ENCODE measurements around the gene FUNDC2.
"Not testable (repeated sequence)": the region's sequence is repeated elsewhere in the genome, so short reads cannot be mapped to it uniquely, and the experiment has no call there.

DNA sequence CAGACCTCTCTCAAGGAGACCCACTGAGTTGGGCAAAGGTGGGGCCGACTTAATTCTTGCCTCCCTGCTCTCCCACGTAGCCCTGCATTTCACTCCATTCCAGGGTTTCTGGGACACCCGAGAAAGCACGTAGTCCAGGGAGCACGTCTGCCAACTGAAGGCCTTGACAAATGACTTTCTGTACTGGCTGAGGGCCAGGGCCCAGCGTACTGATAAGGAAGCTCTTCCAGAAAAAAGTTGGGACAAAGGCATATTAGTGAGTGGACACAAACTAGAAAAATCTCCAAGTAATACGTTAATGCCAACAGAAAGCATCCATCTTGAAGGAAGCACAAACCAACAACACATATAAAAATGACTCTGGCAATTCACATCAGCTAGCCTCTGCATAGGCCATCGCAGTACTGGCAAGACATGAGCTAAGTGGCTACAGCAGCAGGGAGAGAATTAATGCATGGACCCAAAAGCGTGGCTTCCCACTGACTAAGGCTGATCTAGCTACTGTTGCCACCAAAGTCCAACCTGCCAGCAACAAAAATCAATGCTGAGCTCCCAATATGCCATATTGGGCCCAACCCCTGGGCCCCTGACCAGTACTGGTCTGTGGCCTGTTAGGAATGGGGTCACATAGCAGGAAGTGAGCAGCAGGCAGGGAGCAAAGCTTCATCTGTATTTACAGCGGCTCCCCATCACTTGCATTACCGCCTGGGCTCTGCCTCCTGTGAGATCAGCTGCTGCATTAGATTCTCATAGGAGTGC is 19.6 kb upstream of the FUNDC2 start:
- not testable (repeated sequence) for TF ChIP-seq POLR2A (IDR thresholded peaks at IDR 0.05)
- TF ChIP-seq, protein P1, sequence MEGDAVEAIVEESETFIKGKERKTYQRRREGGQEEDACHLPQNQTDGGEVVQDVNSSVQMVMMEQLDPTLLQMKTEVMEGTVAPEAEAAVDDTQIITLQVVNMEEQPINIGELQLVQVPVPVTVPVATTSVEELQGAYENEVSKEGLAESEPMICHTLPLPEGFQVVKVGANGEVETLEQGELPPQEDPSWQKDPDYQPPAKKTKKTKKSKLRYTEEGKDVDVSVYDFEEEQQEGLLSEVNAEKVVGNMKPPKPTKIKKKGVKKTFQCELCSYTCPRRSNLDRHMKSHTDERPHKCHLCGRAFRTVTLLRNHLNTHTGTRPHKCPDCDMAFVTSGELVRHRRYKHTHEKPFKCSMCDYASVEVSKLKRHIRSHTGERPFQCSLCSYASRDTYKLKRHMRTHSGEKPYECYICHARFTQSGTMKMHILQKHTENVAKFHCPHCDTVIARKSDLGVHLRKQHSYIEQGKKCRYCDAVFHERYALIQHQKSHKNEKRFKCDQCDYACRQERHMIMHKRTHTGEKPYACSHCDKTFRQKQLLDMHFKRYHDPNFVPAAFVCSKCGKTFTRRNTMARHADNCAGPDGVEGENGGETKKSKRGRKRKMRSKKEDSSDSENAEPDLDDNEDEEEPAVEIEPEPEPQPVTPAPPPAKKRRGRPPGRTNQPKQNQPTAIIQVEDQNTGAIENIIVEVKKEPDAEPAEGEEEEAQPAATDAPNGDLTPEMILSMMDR (IDR thresholded peaks at IDR 0.05) = not testable (repeated sequence)
